GM12801 (cell line): ENCODE data around the gene AGL.

Experiments
- CTCF ChIP-seq: IDR thresholded peaks from one replicate; pipeline ENCODE4 v1.5.1; 2011; ENCODE audit warnings: control low read depth; ENCODE audit not compliant: insufficient read length; ENCODE audit errors: extremely low read depth

The AGL gene

DNA sequence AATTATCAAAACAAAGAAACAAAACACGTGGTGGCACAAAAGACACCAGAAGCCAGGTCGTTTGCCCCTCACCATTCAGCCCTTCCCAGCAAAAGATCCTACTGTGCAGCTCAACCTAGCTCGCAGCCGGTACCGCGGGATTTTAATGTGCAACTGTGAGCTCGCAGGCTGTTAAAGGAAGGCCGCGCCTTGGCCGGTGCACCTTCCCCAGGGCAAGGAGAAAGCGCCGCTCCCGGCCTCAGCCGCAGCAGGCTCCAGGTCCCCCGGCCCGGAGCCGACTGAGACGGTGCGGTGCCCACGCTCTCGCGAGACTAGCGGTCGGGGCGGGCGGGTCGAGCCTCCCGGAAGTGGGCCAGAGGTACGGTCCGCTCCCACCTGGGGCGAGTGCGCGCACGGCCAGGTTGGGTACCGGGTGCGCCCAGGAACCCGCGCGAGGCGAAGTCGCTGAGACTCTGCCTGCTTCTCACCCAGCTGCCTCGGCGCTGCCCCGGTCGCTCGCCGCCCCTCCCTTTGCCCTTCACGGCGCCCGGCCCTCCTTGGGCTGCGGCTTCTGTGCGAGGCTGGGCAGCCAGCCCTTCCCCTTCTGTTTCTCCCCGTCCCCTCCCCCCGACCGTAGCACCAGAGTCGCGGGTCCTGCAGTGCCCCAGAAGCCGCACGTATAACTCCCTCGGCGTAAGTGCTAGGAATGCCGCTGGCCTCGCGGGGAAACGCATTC is at the start of gene AGL:
AGL (plus strand) TSS at position 618 of the 715 bp plus-strand sequence. CDS start 682 bp downstream, outside the sequence.
- TF ChIP-seq CTCF = no peak

DNA sequence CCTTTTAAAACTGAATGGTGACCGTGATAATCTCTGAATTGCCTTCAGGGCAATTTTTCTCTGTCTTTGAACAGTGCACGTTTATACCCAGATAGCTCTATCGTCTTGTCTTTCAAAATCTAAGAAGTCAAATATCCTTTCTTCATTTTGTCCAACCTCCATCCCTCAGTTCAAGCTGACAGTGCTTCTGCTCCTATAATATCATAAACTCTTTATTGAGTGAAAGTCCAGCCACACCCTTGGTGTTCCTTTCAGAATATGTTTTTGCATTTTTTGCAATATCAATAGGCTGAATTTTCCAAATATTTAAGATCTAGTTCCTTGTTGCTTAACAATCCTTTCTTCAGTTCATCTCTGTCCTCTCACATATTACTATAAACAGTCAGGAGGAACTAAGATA is 48.6 kb upstream of the AGL start:
- TF ChIP-seq CTCF = no peak

DNA sequence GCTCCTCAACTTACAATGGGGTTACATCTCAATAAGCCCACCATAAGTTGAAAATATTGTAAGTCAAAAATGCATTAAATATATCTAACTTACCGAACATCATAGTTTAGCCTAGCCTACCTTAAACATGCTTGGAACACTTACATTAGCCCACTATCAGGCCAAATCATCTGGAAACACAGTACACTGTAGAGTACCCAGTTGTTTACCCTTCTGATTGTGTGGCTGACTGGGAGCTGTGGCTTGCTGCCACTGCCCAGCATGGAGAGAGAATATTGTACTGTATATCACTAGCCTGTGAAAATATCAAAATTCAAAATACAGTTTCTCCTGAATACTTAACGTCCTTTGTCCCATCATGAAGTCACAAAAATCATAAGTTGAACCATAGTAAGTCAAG is 43.3 kb upstream of the AGL start:
- no peak for TF ChIP-seq CTCF

DNA sequence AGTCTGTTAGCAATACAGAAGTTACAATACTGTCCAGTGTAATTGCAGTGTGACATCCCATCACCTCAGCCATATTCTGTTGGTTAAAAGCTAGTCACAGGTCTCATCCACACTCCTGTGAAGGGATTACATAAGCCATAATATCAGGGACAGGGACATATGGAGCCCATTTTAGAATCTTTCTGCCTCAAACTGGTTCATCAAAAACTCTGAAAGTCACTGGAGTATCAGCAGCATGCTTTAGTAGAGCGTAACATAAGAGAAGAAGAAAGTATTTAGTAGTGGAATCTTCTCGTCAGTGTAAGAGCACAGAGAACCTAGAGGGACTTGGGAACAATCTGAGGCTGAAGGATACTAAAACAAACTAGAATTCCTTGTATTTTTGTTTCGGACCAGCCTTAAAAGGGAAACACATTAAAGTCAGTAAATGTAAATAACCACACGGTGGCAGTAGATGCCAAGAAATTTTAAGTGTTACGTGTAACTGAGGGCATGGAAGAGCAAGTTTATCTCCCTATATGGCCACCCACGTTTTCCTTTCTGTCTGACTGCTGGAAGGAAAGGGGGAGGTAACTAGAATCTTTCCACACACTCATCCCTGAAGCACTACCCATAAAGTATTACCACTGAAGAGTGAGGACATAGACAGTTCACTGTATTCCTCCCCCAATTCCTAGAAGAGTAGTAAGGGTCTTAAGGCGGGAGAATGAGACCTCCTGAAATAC is 41.6 kb upstream of the AGL start:
- no peak for TF ChIP-seq CTCF

- no peak for TF ChIP-seq CTCF
These were observed 39.1 kb upstream of the AGL start for GRCh38 chr1:99811075-99811474.

DNA sequence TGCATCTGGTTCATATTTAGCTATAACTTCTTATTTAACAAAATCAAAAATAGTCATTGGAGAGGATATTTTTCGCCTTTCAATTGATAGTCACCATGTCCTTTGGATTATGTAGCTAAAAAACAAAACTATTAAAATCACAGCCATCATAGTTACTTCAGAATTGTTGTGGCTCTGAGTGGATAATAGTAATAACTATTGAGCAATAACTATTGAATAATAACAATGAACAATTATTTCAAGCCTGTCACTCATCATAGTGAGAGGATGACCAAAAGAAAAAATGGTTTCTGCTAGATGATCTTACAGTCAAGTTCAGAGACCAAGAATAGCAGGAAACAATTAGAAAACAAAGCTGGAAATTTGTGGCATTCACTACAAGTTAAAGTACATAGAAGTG is 38.4 kb upstream of the AGL start:
- TF ChIP-seq CTCF = no peak

DNA sequence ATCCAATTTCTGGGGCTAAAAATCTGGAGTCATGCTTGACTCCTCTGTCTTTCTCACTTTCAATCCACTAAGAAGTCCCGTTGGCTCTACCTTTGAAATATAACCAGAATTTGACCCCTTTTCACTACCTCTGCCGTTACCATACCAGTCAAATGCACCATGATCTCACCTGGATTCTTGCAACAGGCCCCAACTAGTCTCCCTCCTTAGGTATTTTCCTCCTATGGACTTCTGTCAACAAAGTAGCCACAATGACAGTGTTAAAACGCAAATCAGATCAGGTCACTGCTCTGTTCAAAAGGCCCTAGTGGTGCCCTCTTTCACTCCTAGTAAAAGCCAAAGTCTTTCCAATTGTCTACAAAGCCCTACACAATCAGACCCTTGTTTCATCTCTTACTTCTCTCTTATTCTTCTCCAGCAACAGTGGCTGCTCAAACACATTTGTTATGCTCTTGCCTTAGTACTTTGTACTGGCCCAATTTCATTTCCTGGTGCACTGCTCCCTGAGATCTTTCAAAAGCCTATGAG is 35.7 kb upstream of the AGL start:
- TF ChIP-seq CTCF = no peak
